ENCODE data around the gene RAX.

RAX gene

GRCh38 chr18:59239642-59240041, 33.6 kb downstream of the RAX start:
- no peak for DNase-seq

GRCh38 chr18:59238385-59238784, 34.9 kb downstream of the RAX start:
- DNase-seq = no peak

GRCh38 chr18:59233017-59233410, 40.2 kb downstream of the RAX start:
- DNase-seq = no peak

GRCh38 chr18:59232309-59233016, 40.8 kb downstream of the RAX start:
- no peak for DNase-seq

GRCh38 chr18:59231877-59232276, 41.4 kb downstream of the RAX start:
- no peak for DNase-seq

GRCh38 chr18:59231114-59231513, 42.1 kb downstream of the RAX start:
- DNase-seq = no peak

- no peak for DNase-seq
Measured at GRCh38 chr18:59229701-59230443, 43.4 kb downstream of the RAX start.

- DNase-seq = no peak
Measured at GRCh38 chr18:59229191-59229590, 44.1 kb downstream of the RAX start.

- DNase-seq = no peak
Measured at GRCh38 chr18:59228351-59228750, 44.9 kb downstream of the RAX start.

GRCh38 chr18:59222341-59222740, 50.9 kb downstream of the RAX start:
- DNase-seq = no peak

GRCh38 chr18:59220784-59221765, 52.2 kb downstream of the RAX start:
- DNase-seq = no peak

GRCh38 chr18:59220164-59220783, 53.0 kb downstream of the RAX start:
- no peak for DNase-seq

- DNase-seq = no peak
Measured at GRCh38 chr18:59219672-59220163, 53.5 kb downstream of the RAX start, which contains the start of gene GRP. Gene GRP (plus strand): TSS chr18:59220158. CDS start chr18:59220266, 108 bp downstream.

- DNase-seq = no peak
Measured at GRCh38 chr18:59218018-59218417, 55.2 kb downstream of the RAX start.
